GM06990 (cell line): ENCODE data around the gene RNF167.

Experiments
- DNase-seq: peaks from one replicate; pipeline ENCODE4 v3.0.0-alpha.2; 2011; ENCODE audit not compliant: insufficient read length; ENCODE audit errors: extremely low read depth
- H3K27me3 ChIP-seq: replicated peaks from 2 replicates; pipeline ENCODE4 v1.6.0; 2011; ENCODE audit warnings: low read length; ENCODE audit not compliant: control insufficient read depth, insufficient read depth
- H3K36me3 ChIP-seq: 2 replicates; pipeline ENCODE4 v1.5.1; 2011; ENCODE audit warnings: low read length; ENCODE audit not compliant: control insufficient read depth, insufficient read depth
- H3K4me3 ChIP-seq: replicated peaks from 2 replicates; pipeline ENCODE4 v1.5.1; 2011; ENCODE audit warnings: low read depth, mild to moderate bottlenecking, control low read depth, low read length
- TF ChIP-seq, protein P1 (sequence below): IDR thresholded peaks from 2 replicates; pipeline ENCODE4 v1.5.1; 2011; ENCODE audit warnings: low read length, control low read depth, mild to moderate bottlenecking, inconsistent platforms; ENCODE audit not compliant: insufficient read depth, poor library complexity, severe bottlenecking

The RNF167 gene

DNA sequence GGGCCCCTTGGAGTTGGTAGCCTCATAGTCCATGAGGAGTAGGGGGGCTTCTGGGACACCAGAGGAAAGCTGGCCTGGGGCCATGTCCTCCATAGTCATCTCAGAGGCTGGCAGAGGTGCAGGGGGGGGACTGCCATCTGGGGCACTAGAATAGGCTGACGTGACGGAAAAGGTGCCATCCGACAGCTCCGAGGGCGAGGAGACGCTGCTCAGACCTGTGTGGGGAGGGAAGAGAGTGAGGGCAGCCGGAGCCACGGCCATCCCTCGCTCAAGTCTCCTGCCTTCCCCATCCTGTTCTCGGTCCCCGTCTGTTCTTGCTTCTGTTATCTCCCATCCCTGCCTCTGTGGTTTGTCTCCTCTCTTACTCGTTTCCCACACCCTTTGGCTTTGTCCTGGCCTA, 32.3 kb downstream of the RNF167 start:
- DNase-seq: no peak
- Histone ChIP-seq H3K36me3 (peaks cover 39% of the 10 kb centered on the region), H3K4me3 (no peak overlapping the region), H3K27me3 (no peaks in the 10 kb centered on the region)
- TF ChIP-seq, protein P1, sequence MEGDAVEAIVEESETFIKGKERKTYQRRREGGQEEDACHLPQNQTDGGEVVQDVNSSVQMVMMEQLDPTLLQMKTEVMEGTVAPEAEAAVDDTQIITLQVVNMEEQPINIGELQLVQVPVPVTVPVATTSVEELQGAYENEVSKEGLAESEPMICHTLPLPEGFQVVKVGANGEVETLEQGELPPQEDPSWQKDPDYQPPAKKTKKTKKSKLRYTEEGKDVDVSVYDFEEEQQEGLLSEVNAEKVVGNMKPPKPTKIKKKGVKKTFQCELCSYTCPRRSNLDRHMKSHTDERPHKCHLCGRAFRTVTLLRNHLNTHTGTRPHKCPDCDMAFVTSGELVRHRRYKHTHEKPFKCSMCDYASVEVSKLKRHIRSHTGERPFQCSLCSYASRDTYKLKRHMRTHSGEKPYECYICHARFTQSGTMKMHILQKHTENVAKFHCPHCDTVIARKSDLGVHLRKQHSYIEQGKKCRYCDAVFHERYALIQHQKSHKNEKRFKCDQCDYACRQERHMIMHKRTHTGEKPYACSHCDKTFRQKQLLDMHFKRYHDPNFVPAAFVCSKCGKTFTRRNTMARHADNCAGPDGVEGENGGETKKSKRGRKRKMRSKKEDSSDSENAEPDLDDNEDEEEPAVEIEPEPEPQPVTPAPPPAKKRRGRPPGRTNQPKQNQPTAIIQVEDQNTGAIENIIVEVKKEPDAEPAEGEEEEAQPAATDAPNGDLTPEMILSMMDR: no peak

- peaks cover 43% of the 10 kb centered on the region for H3K36me3 ChIP-seq
- H3K27me3 ChIP-seq: no peaks in the 10 kb centered on the region
- no peak for DNase-seq
- H3K4me3 ChIP-seq: no peak overlapping the region
- TF ChIP-seq, protein P1: no peak
Observed at GRCh38 chr17:4972752-4973151, 32.7 kb downstream of the RNF167 start.

- no peaks in the 10 kb centered on the region for H3K27me3 ChIP-seq
- TF ChIP-seq, protein P1: no peak
- peaks cover 48% of the 10 kb centered on the region for H3K36me3 ChIP-seq
- H3K4me3 ChIP-seq: no peak overlapping the region
- DNase-seq: no peak
Observed at GRCh38 chr17:4973256-4974114, 33.4 kb downstream of the RNF167 start.

DNA sequence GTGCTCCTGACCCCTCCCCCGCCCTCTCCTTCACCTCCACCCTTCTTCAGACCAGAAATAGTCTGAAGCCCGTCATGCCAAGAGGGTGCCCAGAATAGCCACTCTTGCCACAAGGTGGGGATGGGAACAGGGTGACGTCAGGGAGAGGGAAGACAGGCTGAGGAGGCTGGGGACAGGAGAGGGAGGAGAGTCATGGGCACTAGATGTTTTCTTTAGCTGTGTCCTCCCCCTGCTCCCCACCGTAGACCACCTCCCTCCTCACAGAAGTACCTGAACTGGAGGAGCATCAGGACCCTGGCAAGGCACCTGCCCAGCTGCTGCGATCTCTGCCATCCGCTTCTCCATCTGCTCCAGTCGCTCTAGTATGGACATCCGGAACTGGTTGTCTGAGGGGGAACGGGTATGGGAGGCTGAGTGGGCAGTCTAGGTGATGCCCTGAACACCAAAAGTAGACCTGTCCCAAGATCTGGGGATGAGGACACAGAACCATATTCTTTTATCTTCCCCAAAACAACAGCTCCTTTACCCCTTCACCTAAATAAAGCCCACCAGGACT, 34.1 kb downstream of the RNF167 start:
- Histone ChIP-seq H3K36me3 (peaks cover 51% of the 10 kb centered on the region), H3K4me3 (no peak overlapping the region), H3K27me3 (no peaks in the 10 kb centered on the region)
- no peak for DNase-seq
- TF ChIP-seq, protein P1: no peak

DNA sequence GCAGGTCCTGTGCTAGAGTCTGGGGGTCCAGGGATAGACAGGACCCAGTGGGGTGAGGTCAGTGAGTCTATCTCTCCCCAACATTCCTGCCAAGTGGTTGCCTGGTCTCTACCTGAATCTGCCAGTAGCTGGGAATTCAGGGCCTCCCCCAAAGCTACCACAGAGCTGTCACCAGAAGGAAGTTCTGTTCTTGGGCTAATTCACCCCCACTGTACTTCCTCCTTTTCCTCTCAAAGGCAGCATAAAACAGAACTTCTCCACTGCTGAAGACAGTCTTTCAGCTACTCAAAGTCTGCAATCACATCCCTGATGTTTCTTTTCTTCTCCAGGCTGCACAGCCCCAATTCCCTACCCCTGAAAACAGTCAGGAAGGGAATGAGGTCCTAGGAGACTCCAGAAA, 38.7 kb downstream of the RNF167 start:
- Histone ChIP-seq H3K4me3 (no peak overlapping the region), H3K36me3 (peaks cover 42% of the 10 kb centered on the region), H3K27me3 (no peaks in the 10 kb centered on the region)
- TF ChIP-seq, protein P1: no peak
- DNase-seq: no peak
